GM19468 (cell line): ENCODE results near the gene HHLA2.

Experiments
- ATAC-seq: cut with Tn5 transposase; IDR thresholded peaks from one replicate; pipeline ENCODE4 v1.9.1; 2021; ENCODE audit warnings: mild to moderate bottlenecking, moderate library complexity, moderate number of reproducible peaks; ENCODE audit not compliant: unreplicated experiment; ENCODE audit errors: extremely low read depth

Gene HHLA2

GRCh38 chr3:108412121-108412750 is 115.9 kb downstream of the HHLA2 start:
- ATAC-seq = no peak

GRCh38 chr3:108414007-108414406 is 117.7 kb downstream of the HHLA2 start:
- ATAC-seq = no peak

GRCh38 chr3:108415661-108416060 is 119.3 kb downstream of the HHLA2 start:
- no peak for ATAC-seq

GRCh38 chr3:108416111-108416869 is 119.9 kb downstream of the HHLA2 start:
- no peak for ATAC-seq

- ATAC-seq = no peak
Measured at GRCh38 chr3:108420926-108421325, 124.6 kb downstream of the HHLA2 start.
